H9 (cell line): Measurements from ENCODE around the gene COX7B2. TPM values are rescaled to one million over a fixed set of nuclear protein-coding genes. Genes with fewer than 3 reads are reported as not detected.

Experiments used
- DNase-seq: peaks from one replicate; pipeline ENCODE4 v3.0.0-alpha.2; 2017
- H2AFZ ChIP-seq: one replicate; pipeline ENCODE4 v1.6.1; 2013; ENCODE audit warnings: mild to moderate bottlenecking, low read length, control low read depth, moderate library complexity
- H2AK5ac ChIP-seq: 2 replicates; pipeline ENCODE4 v1.6.1; 2013; ENCODE audit warnings: low read length, control low read depth, mixed read lengths; ENCODE audit not compliant: insufficient read length
- H2BK120ac ChIP-seq: one replicate; pipeline ENCODE4 v1.6.1; 2013; ENCODE audit warnings: low read depth, mild to moderate bottlenecking, low read length, control low read depth, inconsistent platforms; ENCODE audit not compliant: poor library complexity, severe bottlenecking
- H2BK12ac ChIP-seq: 2 replicates; pipeline ENCODE4 v1.6.1; 2013; ENCODE audit warnings: low read length, control low read depth, mixed read lengths, low read depth; ENCODE audit not compliant: insufficient read length
- H2BK15ac ChIP-seq: 2 replicates; pipeline ENCODE4 v1.6.1; 2013; ENCODE audit warnings: low read depth, low read length, control low read depth
- H2BK20ac ChIP-seq: one replicate; pipeline ENCODE4 v1.6.1; 2013; ENCODE audit warnings: low read depth, mild to moderate bottlenecking, low read length, control low read depth, inconsistent platforms; ENCODE audit not compliant: poor library complexity, severe bottlenecking
- H2BK5ac ChIP-seq: 2 replicates; pipeline ENCODE4 v1.6.1; 2013; ENCODE audit warnings: low read length, control low read depth, mixed read lengths; ENCODE audit not compliant: insufficient read length
- H3K14ac ChIP-seq: 2 replicates; pipeline ENCODE4 v1.6.1; 2013; ENCODE audit warnings: low read length, control low read depth; ENCODE audit not compliant: insufficient read depth
- H3K18ac ChIP-seq: 2 replicates; pipeline ENCODE4 v1.6.1; 2013; ENCODE audit warnings: low read depth, mild to moderate bottlenecking, mixed read lengths, low read length, control low read depth; ENCODE audit not compliant: insufficient read length
- H3K23ac ChIP-seq: 2 replicates; pipeline ENCODE4 v1.6.1; 2013; ENCODE audit warnings: low read length, control low read depth, mixed read lengths, low read depth; ENCODE audit not compliant: insufficient read length
- H3K23me2 ChIP-seq: 2 replicates; pipeline ENCODE4 v1.6.1; 2013; ENCODE audit warnings: low read depth, mild to moderate bottlenecking, mixed read lengths, low read length, control low read depth; ENCODE audit not compliant: insufficient read length, poor library complexity, severe bottlenecking
- H3K27ac ChIP-seq: 2 replicates; pipeline ENCODE4 v1.5.1; 2013; ENCODE audit warnings: low read length, control low read depth, mixed read lengths, low read depth; ENCODE audit not compliant: insufficient read length
- H3K27me3 ChIP-seq: 2 replicates; pipeline ENCODE4 v1.6.1; 2013; ENCODE audit warnings: low read length, control low read depth, inconsistent platforms; ENCODE audit not compliant: insufficient read depth
- H3K4ac ChIP-seq: 2 replicates; pipeline ENCODE4 v1.6.1; 2013; ENCODE audit warnings: low read depth, mild to moderate bottlenecking, control low read depth, inconsistent platforms, low read length, moderate library complexity
- H3K4me1 ChIP-seq: 2 replicates; pipeline ENCODE4 v1.6.1; 2013; ENCODE audit warnings: low read length, control low read depth, inconsistent platforms; ENCODE audit not compliant: insufficient read depth
- H3K4me2 ChIP-seq: 2 replicates; pipeline ENCODE4 v1.6.1; 2013; ENCODE audit warnings: low read length, control low read depth, mixed read lengths; ENCODE audit not compliant: insufficient read length, insufficient read depth
- H3K56ac ChIP-seq: 2 replicates; pipeline ENCODE4 v1.6.1; 2013; ENCODE audit warnings: low read depth, mild to moderate bottlenecking, mixed read lengths, low read length, control low read depth; ENCODE audit not compliant: insufficient read length
- H3K79me1 ChIP-seq: 2 replicates; pipeline ENCODE4 v1.6.1; 2013; ENCODE audit warnings: low read depth, mild to moderate bottlenecking, moderate library complexity, low read length, control low read depth, inconsistent platforms; ENCODE audit not compliant: insufficient read depth, poor library complexity, severe bottlenecking
- H3K79me2 ChIP-seq: 2 replicates; pipeline ENCODE4 v1.6.1; 2013; ENCODE audit warnings: low read length, control low read depth, inconsistent platforms; ENCODE audit not compliant: insufficient read depth
- H3K9ac ChIP-seq: 2 replicates; pipeline ENCODE4 v1.6.1; 2013; ENCODE audit warnings: low read length, control low read depth, mixed read lengths; ENCODE audit not compliant: insufficient read length; ENCODE audit errors: extremely low read depth
- H3K9me3 ChIP-seq: one replicate; pipeline ENCODE4 v1.6.1; 2013; ENCODE audit warnings: low read depth, low read length, inconsistent platforms; ENCODE audit not compliant: control insufficient read depth
- H3T11ph ChIP-seq: one replicate; pipeline ENCODE4 v1.6.1; 2013; ENCODE audit warnings: mild to moderate bottlenecking, low read length, control low read depth, inconsistent platforms
- H4K20me1 ChIP-seq: one replicate; pipeline ENCODE4 v1.6.1; 2013; ENCODE audit not compliant: control insufficient read depth, insufficient read length, insufficient read depth
- H4K5ac ChIP-seq: 2 replicates; pipeline ENCODE4 v1.6.1; 2013; ENCODE audit warnings: low read depth, mild to moderate bottlenecking, mixed read lengths, low read length, control low read depth; ENCODE audit not compliant: insufficient read length
- H4K8ac ChIP-seq: replicated peaks from 2 replicates; pipeline ENCODE4 v1.6.1; 2013; ENCODE audit warnings: low read length, control low read depth, mixed read lengths, low read depth; ENCODE audit not compliant: insufficient read length
- H4K91ac ChIP-seq: 2 replicates; pipeline ENCODE4 v1.6.1; 2013; ENCODE audit warnings: low read depth, mild to moderate bottlenecking, moderate library complexity, mixed read lengths, low read length, control low read depth; ENCODE audit not compliant: insufficient read length
- H3K27ac Mint-ChIP-seq, 3 experiments: 2 replicates in 2 of 3; 3 replicates in 1 of 3; pipeline ENCODE4 v1.8.0; 2020 to 2021; ENCODE audit warnings: mixed read lengths in 3 of 3, mild to moderate bottlenecking in 1 of 3, moderate library complexity in 1 of 3
- H3K27me3 Mint-ChIP-seq: 2 replicates; pipeline ENCODE4 v1.8.0; 2021; ENCODE audit warnings: low read depth, mild to moderate bottlenecking, moderate library complexity, mixed read lengths
- H3K36me3 Mint-ChIP-seq, 3 experiments: 2 replicates in 2 of 3; 3 replicates in 1 of 3; pipeline ENCODE4 v1.8.0; 2020 to 2021; ENCODE audit warnings: low read depth in 3 of 3, mixed read lengths in 3 of 3; ENCODE audit not compliant: insufficient read depth in 1 of 3
- H3K4me1 Mint-ChIP-seq, 2 experiments: 2 replicates each; pipeline ENCODE4 v1.8.0; 2020; ENCODE audit warnings: mixed read lengths in 2 of 2
- H3K4me3 Mint-ChIP-seq, 2 experiments: 2 replicates in 1 of 2; 3 replicates in 1 of 2; pipeline ENCODE4 v1.8.0; 2020 to 2021; ENCODE audit warnings: mild to moderate bottlenecking in 2 of 2, mixed read lengths in 2 of 2, moderate library complexity in 1 of 2
- H3K9me3 Mint-ChIP-seq, 2 experiments: 2 replicates in 1 of 2; 3 replicates in 1 of 2; pipeline ENCODE4 v1.8.0; 2020; ENCODE audit warnings: mild to moderate bottlenecking in 2 of 2, mixed read lengths in 2 of 2, moderate library complexity in 1 of 2
- WGBS: extraction: QIAGEN DNeasy Blood & Tissue Kit; methylation state at CpG from one replicate; pipeline ENCODE4 v1.1.7; 2013; ENCODE audit warnings: missing lambda C conversion rate, low lambda C conversion rate, mixed read lengths; ENCODE audit not compliant: insufficient read length; ENCODE audit errors: extremely low coverage; 5-methylcytosine and 5-hydroxymethylcytosine counted together
- total RNA-seq: library from RNA; stranded (reverse); gene quantifications from 2 replicates; pipeline ENCODE4 v1.2.1, GENCODE V29; 2021
- TF ChIP-seq, protein P1 (sequence below): fragments of 200-600 bp; sonication (generic); conservative IDR thresholded peaks from 3 replicates; pipeline ENCODE4 v1.8.0; 2021; ENCODE audit warnings: antibody characterized with exemption, mild to moderate bottlenecking

Gene COX7B2
- total RNA-seq, 1 experiment from 2014 or later = not detected

DNA sequence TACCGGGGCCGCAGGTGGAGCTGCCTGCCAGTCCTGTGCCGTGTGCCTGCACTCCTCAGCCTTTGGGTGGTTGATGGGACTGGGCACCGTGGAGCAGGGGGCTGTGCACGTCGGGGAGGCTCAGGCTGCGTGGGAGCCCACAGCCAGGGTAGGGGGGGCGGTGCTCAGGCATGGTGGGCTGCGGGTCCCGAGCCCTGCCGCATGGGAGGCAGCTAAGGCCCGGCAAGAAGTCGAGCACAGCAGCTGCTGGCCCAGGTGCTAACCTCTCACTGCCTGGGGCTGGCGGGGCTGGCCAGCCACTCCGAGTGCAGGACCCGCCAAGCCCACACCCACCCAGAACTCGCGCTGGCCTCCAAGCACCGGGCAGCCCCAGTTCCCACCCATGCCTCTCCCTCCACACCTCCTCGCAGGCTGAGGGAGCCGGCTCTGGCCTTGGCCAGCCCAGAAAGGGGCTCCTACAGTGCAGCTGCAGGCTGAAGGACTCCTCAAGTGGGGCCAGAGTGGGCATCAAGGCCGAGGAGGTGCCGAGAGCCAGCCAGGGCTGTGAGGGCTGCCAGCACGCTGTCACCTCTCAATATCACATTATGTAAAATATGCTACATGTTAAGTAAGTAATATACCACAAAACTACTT, 104.1 kb downstream of the COX7B2 start:
- Histone ChIP-seq H3K4ac (no peak overlapping the region), H4K5ac (no peak overlapping the region), H2AK5ac (no peak overlapping the region), H4K8ac (no peak overlapping the region), H3K18ac (no peak overlapping the region), H3K27me3 (no peaks in the 10 kb centered on the region), H3K9ac (no peak overlapping the region), H3K23me2 (no peaks in the 10 kb centered on the region), H3K27ac (no peak overlapping the region), H2BK12ac (no peak overlapping the region), H2BK120ac (no peak overlapping the region), H3K23ac (no peak overlapping the region), H2BK5ac (no peak overlapping the region), H3K79me2 (no peaks in the 10 kb centered on the region), H4K91ac (no peak overlapping the region), H3K4me2 (no peak overlapping the region), H2BK15ac (no peak overlapping the region), H3K4me1 (no peaks in the 10 kb centered on the region), H3T11ph (no peak overlapping the region), H4K20me1 (no peaks in the 10 kb centered on the region), H3K79me1 (no peaks in the 10 kb centered on the region), H3K14ac (no peak overlapping the region), H2BK20ac (no peak overlapping the region), H3K56ac (no peak overlapping the region), H3K9me3 (no peaks in the 10 kb centered on the region), H2AFZ (no peak overlapping the region)
- Mint-ChIP-seq H3K4me3 (no peak overlapping the region), H3K27me3 (no peaks in the 10 kb centered on the region; the same call in 1 of the 2 replicates), H3K27ac (no peak overlapping the region), H3K36me3 (no peaks in the 10 kb centered on the region; a peak in 1 of 7 replicates), H3K9me3 (peaks cover 2% of the 10 kb centered on the region in 2 experiments; a peak in 3 of 5 replicates), H3K4me1 (no peaks in the 10 kb centered on the region)
- WGBS = no CpG with 5 or more reads among the region's 24 CpGs
- DNase-seq = no peak
- TF ChIP-seq, protein P1, sequence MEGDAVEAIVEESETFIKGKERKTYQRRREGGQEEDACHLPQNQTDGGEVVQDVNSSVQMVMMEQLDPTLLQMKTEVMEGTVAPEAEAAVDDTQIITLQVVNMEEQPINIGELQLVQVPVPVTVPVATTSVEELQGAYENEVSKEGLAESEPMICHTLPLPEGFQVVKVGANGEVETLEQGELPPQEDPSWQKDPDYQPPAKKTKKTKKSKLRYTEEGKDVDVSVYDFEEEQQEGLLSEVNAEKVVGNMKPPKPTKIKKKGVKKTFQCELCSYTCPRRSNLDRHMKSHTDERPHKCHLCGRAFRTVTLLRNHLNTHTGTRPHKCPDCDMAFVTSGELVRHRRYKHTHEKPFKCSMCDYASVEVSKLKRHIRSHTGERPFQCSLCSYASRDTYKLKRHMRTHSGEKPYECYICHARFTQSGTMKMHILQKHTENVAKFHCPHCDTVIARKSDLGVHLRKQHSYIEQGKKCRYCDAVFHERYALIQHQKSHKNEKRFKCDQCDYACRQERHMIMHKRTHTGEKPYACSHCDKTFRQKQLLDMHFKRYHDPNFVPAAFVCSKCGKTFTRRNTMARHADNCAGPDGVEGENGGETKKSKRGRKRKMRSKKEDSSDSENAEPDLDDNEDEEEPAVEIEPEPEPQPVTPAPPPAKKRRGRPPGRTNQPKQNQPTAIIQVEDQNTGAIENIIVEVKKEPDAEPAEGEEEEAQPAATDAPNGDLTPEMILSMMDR = no peak
